ENCODE data around the gene TNFRSF12A.
A peak's percentile ranks its signal among the peaks of the same experiment; 100 is the strongest.

TNFRSF12A gene

DNA sequence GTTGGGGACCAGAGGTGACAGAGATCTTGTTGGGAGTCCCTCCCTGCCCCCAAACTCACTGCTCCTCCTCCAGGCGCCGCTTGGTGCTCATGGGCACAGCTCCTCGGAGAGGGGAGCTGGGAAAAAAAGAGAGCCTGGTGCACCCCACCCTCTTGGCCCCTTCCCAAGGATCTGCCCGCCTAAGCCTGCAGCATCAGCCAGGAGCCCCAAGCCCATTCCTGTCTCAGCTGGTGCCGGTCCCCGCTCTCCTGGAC, 3.2 kb downstream of the TNFRSF12A start:
- no peak for DNase-seq (ENCODE audit: low spot score)
- TF ChIP-seq, protein P1, sequence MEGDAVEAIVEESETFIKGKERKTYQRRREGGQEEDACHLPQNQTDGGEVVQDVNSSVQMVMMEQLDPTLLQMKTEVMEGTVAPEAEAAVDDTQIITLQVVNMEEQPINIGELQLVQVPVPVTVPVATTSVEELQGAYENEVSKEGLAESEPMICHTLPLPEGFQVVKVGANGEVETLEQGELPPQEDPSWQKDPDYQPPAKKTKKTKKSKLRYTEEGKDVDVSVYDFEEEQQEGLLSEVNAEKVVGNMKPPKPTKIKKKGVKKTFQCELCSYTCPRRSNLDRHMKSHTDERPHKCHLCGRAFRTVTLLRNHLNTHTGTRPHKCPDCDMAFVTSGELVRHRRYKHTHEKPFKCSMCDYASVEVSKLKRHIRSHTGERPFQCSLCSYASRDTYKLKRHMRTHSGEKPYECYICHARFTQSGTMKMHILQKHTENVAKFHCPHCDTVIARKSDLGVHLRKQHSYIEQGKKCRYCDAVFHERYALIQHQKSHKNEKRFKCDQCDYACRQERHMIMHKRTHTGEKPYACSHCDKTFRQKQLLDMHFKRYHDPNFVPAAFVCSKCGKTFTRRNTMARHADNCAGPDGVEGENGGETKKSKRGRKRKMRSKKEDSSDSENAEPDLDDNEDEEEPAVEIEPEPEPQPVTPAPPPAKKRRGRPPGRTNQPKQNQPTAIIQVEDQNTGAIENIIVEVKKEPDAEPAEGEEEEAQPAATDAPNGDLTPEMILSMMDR (IDR thresholded peaks at IDR 0.05; ENCODE audit: extremely low read depth, missing control alignments) = no peak

DNA sequence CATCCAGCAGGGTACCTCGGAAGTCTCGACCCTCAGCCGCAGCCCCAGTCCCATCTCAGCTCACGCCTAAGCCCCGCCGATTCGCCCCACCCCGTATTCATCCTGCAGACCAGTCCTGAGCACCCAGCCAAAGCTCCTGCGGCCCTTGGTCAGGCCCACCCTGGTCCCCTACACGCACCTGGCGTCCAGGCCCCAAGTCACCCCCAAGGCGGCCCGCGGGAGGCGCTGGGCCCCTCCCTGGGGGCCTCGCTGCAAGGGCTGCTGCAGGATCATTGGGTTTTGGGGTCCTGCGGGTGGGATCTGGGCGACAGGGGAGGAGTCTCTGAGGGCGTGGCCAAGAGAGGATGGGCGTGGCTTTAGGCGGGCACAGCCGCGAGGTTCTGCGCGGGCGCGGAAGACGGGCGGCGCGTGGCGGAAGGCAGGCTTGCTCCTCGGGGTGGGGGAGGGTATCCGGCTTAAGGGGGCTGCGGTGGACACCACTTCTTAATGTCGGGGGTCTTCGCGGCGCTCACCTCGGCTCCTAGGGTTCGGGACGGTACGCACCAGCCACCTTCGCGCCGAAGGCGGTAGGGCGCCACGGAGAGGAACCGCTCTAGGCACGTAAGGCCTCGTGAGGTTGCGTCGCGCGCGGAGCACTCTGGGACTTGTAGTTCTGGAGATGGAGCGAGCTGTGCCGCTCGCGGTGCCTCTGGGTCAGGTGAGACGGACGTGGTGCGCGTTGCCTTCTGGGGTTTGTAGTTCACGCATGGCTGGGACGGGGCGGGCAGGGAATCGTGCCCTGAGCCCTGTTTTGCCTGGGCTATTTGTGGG, 3.7 kb downstream of the TNFRSF12A start, which contains the start of the genes HCFC1R1 and THOC6:
TSS of gene HCFC1R1 (minus strand) at position 274 of the 810 bp plus-strand sequence. CDS start at position 273, 1 bp downstream.
TSS of gene THOC6 (plus strand) at position 367 of the 810 bp plus-strand sequence. CDS start at position 659, 292 bp downstream.
- peak; percentile 93 for DNase-seq (ENCODE audit: low spot score)
- TF ChIP-seq, protein P1 (IDR thresholded peaks at IDR 0.05; ENCODE audit: extremely low read depth, missing control alignments) = no peak

DNA sequence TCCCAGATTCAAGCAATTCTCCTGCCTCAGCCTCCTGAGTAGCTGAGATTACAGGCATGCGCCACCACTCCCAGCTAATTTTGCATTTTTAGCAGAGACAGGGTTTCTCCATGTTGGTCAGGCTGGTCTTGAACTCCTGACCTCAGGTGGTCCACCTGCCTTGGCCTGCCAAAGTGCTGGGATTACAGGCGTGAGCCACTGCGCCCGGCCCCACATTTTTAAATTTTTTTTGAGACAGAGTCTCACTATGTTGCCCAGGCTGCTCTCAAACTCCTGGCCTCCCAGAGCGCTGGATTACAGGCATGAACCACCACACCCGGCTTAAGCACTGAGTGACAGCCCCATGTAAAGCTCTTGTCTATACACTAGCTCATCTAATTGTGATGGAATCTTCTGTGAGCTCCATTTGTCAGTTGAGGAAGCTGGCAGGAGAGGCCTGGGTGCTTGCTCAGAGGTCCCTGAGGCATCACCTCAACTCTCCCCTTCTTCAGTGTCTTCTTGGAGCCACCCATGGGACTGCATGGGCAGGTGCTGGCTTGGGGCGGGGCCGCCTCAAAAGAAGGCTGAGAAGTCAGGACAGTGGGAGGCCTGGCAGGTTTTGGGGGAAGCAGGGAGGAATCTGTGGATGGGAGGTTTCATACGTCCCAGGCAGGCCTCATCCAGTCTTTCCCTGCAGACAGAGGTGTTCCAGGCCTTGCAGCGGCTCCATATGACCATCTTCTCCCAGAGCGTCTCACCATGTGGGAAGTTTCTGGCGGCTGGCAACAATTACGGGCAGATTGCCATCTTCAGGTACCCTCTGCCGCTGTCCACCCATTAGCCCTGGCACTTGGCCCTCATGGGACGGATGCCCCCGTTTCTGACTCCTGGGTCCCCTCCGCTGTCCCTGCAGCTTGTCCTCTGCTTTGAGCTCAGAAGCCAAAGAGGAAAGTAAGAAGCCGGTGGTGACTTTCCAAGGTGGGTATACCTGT, 5.1 kb downstream of the TNFRSF12A start:
- no peak for DNase-seq (ENCODE audit: low spot score)
- TF ChIP-seq, protein P1 (IDR thresholded peaks at IDR 0.05; ENCODE audit: extremely low read depth, missing control alignments) = no peak

DNA sequence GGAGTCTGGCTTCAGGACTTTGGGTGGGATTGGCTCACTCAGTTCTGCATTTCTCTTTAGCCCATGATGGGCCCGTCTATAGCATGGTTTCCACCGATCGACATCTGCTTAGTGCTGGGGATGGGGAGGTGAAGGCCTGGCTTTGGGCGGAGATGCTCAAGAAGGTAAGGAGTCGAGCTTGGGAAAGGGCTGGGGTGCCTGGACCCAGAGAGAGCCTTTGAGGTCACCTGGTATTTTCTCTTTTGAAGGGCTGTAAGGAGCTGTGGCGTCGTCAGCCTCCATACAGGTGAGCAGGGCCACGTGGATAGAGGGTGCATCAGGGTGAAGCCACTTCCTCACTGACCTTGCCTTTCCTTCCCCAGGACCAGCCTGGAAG, 5.8 kb downstream of the TNFRSF12A start:
- TF ChIP-seq, protein P1 (IDR thresholded peaks at IDR 0.05; ENCODE audit: extremely low read depth, missing control alignments) = no peak
- no peak for DNase-seq (ENCODE audit: low spot score)

DNA sequence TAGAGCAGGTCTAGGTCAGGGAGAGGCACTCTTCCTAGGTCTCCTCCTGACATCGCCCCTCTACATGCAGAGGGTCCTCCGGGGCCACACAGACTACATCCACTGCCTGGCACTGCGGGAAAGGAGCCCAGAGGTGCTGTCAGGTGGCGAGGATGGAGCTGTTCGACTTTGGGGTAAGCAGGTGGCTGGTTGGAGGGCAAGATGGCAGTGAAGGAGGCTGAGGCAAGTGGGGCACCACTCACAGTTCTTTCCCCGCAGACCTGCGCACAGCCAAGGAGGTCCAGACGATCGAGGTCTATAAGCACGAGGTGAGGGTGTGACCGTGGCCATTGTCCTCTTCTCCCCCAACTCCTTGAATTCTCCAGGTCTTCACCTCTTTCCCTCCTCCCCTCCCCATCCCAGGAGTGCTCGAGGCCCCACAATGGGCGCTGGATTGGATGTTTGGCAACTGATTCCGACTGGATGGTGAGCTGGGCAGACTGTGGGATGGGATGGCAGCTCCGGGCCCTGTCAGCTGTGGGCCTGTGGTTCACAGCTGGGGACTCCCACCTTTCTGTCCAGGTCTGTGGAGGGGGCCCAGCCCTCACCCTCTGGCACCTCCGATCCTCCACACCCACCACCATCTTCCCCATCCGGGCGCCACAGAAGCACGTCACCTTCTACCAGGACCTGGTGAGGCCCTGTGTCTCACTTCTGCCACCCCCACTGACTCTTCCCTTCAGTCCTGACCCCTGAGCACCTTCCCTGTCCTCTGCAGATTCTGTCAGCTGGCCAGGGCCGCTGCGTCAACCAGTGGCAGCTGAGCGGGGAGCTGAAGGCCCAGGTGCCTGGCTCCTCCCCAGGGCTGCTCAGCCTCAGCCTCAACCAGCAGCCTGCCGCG, 6.7 kb downstream of the TNFRSF12A start:
- no peak for DNase-seq (ENCODE audit: low spot score)
- TF ChIP-seq, protein P1 (IDR thresholded peaks at IDR 0.05; ENCODE audit: extremely low read depth, missing control alignments) = no peak

DNA sequence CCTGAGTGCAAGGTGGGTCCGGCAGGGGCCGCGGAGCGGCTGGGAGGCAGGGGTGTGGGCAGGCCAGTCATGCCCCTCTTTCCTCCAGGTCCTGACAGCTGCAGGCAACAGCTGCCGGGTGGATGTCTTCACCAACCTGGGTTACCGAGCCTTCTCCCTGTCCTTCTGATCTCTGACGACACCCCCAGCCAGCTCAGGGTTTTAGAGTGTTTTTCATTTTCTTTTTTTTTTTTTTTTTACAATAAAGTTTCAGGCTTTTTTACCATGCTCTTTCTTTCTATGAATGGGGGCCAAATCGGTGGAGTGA, 7.3 kb downstream of the TNFRSF12A start:
- no peak for DNase-seq (ENCODE audit: low spot score)
- TF ChIP-seq, protein P1 (IDR thresholded peaks at IDR 0.05; ENCODE audit: extremely low read depth, missing control alignments) = no peak

Measured in GM20000 (cell line).